GM15510 (cell line): ENCODE results near the gene TRAPPC1.
A peak's percentile ranks its signal among the peaks of the same experiment; 100 is the strongest.

Experiments used
- POLR2A ChIP-seq: IDR thresholded peaks from 3 replicates; pipeline ENCODE4 v1.6.1; 2011; ENCODE audit warnings: borderline replicate concordance; ENCODE audit not compliant: insufficient read length; ENCODE audit errors: extremely low read depth

Gene TRAPPC1

DNA sequence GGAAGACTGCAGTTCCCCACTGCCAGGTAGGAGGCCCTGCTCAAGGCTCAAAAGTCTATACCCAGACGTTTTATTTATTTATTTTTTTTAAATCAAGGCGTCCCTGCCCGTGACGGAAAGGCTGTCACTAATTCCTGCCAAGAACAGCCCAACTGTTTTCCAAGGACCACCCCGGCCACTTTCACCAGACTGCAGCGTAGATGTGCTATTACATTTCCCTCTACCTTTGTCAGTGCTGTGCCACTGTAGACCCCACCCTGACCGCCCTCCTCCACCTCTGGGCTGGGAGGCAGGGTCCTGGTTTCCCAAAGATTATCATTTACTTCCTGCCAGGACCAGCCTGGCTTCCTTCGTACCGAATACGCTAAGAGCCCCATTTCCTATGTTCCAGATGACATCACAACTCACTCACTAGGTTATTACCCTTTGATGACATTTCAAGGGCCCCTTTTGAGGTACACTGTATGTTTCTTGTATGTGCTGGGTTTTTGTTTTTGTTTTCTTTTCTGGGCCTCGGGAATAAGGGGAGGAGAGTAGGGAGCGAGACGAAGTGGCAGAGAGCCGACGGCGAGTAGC, 9.4 kb downstream of the TRAPPC1 start:
- TF ChIP-seq POLR2A: no peak

DNA sequence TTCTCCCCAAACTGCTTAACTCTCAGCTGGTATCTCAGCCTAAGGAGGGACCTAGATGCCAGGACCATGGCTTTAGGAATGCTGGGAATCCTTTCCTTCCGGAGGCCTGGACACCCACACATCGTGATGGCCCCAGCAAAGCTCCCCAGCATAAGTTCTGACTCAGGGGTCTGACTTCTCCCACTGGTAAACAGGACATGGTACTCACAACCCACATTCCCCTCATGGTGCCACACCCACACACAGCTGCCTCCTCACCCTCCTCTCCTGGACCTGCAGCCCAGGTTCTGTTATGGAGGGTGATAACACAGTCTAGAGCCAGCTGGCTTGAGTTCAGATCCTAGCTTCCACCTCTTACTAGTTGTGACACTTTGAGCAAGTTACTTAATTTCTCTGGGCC, 14.9 kb downstream of the TRAPPC1 start:
- TF ChIP-seq POLR2A: no peak

DNA sequence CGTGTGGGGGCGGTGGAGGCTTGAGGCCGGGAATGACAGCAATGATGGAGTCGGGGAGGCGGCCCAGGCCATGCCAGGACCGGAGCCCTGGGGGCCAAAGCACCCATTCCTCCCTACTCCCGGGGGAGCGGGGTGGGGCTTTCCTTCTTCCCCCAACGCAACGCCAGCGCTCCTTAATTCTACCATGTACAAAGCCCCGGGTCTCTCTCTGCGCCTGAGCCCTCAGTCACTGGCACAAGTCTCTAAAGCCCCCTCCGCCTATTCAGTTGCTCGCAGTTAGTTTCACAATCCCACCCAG, 15.4 kb downstream of the TRAPPC1 start:
- no peak for TF ChIP-seq POLR2A

DNA sequence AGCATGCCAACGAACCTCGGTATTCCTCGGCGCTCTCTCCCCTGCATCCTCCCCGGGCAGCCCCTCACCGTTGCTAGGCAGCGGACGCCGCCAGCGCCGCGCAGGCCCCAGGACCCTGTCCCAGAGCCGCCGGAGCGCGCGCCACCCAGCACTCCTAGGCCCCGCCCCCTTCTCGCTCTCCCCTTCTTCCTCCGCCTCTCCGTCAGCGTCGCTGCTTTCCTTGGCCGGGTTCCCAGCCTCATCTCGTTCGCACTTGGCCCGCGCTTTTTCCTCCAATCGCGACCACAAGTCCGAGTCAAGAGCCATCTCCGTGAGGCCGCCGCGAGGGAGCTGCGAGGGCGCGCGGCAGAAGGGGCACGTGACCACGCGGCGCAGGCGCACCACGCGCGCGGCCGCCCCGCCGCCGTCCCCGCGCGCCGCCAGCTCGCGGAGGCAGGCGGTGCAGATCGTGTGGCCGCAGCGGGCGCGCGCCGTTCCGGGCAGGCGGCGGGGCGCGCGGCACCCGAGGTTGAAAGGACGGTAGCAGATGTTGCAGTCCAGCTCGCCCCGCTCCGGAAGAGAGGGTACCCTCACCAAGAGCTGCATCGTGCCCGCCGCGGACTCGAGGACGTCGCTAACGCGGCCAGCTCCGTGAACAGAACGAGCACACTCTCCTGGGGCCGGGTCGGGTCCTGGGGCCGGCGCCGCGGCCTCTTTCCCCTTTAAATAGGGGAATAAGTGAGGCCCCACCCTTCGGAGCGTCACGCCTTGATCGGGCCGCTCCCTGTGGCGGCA, 15.9 kb downstream of the TRAPPC1 start, which contains the start of gene RNF227:
Gene RNF227, minus strand, starts transcription at position 679 of the 774 bp plus-strand sequence. Its CDS starts 94 bp downstream, at position 585.
- peak; percentile 65 for TF ChIP-seq POLR2A

DNA sequence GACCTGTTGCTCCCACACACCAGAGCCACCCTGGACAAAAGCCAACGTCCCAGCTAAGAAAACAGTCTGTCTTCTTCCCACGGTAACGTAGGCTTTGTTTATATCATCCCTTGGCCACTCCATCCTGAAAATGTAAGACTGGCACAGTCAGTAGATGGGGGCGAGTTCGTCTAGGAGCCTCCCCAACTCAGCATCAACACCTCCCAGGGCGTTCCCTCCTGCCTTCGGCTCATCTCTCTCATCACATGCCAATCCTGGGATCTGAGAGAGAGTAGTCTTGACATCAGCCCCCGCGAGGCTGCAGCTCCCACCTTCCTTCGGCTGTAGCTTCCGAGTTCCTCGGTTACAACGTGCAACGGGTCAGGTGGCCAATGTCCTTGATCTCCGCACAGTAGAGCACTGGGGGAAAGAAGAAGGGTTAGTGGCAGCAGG, 16.6 kb downstream of the TRAPPC1 start:
- no peak for TF ChIP-seq POLR2A

DNA sequence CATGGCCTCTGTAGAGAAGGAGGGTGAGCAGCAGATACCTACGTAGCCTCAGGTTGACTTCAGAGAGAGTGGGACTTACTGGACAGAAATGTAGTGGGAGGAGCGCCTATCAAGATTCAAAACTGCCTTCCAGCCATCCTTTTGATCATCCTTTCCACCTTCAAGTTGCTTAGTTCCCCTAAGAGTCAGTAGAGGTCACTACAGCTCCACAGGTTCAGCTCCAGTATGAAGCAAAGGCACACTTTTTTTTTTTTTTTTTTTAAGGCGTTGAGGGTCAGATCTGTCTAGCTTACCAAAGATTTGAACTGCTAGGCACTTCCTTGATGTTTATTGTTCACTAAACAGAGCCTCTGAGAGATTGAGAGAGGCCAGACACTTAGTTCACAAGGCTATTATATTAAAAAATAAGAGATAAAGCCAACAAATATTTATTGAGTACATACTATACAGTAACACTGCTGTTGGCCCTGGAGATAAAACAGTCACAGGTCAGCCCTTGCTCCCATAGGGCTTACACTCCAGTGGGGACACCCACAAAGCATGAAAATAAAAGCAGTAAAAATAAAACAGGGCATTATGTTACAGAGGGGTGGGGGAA, 18.7 kb downstream of the TRAPPC1 start:
- no peak for TF ChIP-seq POLR2A

DNA sequence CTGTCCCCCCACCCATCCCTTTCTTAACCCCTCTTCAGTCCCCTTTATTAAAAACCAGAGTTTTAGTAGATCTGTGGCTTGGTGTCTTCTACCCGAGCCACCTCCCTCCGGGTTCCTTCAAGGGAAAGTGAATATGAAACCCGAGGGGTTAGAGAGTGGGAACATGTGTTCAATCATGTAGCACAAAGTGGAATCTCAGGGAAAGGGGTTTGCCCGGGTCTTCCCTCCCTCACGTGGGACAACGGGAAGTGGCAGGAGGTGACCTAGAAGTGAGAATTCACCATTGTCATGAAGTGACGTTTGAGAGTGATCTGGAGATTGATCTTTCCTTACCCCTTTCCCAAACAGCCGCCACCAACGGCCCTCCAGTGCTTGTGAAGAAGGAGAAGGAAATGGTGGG, 20.6 kb downstream of the TRAPPC1 start:
- no peak for TF ChIP-seq POLR2A

DNA sequence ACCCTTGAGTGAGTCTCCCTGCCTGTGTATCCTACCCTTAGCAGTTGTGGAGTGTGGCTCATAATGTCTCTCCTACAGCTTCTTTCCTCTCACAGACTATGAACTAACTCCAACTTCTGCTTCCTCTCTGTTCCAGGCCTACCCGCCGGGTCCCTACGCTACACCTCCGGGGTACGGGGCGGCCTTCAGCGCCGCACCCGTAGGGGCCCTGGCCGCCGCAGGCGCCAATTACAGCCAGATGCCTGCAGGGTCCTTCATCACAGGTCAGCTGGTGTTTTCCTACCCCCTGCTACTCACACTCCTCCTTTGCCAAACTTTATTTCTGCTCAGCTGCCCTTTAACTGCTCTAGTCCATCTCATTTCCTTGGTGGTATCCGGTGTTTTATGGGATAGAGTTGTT, 21.0 kb downstream of the TRAPPC1 start:
- no peak for TF ChIP-seq POLR2A

DNA sequence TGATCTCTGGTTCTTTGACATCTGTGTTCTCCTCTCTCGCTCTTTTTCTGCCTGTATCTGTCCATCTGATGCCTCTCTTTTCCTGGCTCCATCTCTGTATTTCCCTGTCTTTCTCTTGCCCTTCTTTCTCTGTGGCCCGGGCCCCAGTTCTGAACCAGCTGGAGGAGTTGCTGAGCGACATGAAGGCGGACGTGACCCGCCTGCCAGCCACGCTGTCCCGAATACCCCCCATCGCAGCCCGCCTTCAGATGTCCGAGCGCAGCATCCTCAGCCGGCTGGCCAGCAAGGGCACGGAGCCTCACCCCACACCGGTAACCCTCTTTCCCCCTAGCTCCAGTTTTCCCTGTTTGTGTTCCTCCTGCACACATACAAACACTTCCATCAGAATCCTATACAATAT, 21.5 kb downstream of the TRAPPC1 start:
- no peak for TF ChIP-seq POLR2A

DNA sequence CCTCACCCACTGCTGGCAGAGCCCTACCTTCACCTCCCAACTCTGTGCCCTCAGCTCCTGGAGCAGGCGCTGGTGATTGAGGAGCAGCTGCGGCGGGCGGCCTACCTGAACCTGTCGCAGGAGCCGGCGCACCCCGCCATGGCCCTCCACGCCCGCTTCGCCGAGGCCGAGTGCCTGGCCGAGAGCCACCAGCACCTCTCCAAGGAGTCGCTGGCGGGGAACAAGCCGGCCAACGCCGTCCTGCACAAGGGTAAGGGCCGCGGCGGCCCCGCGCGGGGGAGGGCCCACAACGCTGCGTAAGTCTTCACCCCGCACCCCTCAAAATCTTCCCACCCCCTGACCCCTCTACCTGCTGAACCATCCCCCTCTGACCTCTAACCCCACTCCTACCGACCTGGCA, 22.7 kb downstream of the TRAPPC1 start:
- no peak for TF ChIP-seq POLR2A

DNA sequence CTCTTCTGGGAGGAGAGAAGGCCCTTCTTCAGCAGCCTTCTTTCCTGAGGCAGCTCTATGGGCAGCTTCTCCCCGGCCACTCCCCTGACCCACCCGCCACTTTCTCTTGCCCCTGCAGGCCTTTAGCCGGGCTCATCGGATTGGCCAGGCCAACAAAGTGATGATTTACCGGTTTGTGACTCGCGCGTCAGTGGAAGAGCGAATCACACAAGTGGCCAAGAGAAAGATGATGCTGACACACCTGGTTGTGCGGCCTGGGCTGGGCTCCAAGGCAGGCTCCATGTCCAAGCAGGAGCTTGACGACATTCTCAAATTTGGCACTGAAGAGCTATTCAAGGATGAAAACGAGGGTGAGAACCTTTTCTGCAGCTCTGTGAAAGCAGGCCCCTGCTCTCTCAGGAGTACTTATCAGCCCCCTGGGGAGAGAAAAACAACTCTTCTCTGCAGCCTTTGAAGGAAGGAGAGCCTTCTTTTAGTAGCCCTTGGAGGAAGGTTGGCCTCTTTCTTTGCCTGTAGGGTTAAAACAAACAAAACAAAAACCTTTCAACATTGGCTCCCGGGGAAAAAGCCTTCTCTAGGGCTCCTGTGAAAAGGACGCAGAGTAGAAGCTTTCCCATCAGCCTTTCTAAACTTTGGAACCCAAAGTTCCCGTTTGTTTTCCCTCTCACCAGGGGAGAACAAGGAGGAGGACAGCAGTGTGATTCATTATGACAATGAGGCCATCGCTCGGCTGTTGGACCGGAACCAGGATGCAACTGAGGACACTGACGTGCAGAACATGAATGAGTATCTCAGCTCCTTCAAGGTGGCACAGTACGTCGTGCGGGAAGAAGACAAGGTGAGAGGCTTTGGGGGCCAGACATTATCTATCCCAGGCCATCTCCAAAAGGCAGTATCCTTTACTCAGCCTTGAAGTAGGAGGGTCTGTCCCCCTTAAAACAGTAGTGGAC, 28.3 kb downstream of the TRAPPC1 start:
- TF ChIP-seq POLR2A: no peak

DNA sequence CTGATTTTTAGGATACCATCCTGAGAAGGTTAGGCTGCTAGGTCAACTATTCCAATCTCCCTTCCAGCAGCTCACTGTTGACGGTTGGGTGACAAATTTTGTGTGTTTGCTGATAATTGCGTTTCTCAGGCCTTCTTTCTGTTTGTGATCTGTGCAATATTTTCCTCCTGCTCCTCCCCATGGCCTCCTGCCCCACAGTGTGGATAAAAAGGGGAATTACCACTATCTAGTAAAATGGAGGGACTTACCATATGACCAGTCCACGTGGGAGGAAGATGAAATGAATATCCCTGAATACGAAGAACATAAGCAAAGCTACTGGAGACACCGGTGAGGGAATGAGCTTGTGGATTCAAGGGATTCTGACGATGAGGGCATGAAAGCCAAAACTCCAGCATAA, 34.0 kb downstream of the TRAPPC1 start:
- no peak for TF ChIP-seq POLR2A

DNA sequence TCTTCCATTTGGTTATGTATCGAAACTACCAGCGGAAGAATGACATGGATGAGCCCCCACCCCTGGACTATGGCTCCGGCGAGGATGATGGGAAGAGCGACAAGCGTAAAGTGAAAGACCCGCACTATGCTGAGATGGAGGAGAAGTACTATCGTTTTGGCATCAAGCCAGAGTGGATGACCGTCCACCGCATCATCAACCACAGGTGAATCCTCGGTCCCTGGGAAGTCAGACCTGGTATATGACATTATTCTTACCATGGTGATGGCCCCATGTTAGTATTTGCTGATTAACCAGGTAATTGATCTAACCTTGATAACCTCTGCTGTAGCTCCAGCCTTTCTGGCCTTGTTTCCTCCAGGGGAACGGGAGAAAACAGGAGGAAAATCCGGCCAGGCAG, 34.7 kb downstream of the TRAPPC1 start:
- no peak for TF ChIP-seq POLR2A

DNA sequence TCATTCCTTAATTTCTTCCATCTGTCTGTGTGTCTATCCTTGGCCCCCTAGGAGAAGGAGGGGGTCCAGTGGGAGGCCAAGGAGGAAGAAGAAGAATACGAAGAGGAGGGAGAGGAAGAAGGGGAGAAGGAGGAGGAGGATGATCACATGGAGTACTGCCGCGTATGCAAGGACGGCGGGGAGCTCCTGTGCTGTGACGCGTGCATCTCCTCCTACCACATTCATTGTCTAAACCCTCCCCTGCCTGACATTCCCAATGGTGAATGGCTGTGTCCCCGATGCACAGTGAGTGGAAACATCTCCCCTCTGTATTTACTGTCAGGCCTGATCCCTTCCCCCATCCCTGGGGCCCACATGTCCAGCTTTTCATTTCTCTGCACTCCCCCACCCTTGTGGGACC, 36.9 kb downstream of the TRAPPC1 start:
- no peak for TF ChIP-seq POLR2A

DNA sequence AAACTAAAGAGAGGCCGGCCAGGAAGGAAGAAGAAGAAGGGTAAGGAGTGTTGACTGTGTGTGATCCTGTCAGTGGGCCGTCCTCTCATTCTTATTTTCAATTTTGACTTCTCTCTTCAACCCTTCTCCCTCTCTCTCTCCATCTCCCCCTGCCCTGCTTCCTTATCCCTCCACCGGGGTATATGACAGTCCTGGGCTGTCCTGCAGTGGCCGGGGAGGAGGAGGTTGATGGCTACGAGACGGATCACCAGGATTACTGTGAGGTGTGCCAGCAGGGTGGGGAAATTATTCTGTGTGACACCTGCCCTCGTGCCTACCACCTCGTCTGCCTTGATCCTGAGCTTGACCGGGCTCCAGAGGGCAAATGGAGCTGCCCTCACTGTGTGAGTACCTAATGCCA, 37.5 kb downstream of the TRAPPC1 start:
- TF ChIP-seq POLR2A: no peak
